NCI-H128 (cell line): ENCODE measurements around the gene SSBP3.
"Not testable (repeated sequence)": the region's sequence is repeated elsewhere in the genome, so short reads cannot be mapped to it uniquely, and the experiment has no call there.

ENCODE experiments used
- DNase-seq: peaks from one replicate; lab custom pipeline; 2025; ENCODE audit not compliant: unreplicated experiment; lab: John Stamatoyannopoulos, UW

The SSBP3 gene

DNA sequence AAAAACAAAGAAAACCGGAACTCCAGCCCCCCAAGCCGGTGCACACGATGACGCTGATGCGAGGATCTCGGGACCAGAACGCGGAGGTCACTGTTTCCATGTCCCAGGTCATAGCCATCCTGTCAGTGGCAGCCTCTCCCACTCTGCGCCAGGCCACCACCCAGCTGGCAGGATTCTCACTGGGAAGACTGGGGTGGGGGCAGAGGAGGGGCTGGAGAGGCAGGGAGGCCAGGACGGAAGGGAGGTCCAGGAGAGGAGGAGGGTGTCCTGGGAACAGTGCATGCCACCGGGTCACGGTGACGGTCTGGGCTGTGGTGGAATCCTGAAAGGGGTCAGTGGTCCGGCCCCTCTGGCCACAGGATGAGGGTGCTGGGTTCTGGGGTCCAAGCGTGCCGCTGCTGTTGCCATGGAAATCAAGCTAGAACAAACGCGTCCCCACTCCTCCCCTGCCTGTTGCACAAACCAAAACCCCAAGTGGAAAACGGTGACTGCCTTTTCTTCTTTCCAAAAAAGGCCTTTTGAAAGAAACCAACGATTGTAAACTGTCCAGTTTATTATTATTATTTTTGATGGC is 180.1 kb downstream of the SSBP3 start:
- no peak for DNase-seq

DNA sequence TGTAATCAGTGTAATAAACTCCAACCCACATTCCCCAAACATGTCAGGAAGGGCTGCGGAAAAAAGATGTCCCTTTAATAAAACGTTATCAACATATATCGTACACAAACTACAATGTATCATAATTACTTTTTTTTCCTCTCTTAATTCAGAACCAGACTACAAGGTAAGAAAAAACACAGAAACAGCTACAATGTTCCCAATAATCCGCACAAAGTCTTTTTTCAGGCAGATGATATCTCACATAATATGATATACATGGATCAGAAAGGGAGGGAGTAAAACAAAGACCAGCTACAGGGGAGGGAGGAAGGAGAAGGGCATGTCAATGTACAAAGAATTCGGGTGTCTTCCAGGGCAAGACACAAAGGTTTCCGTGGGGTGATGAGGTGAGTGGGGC is 180.8 kb downstream of the SSBP3 start:
- no peak for DNase-seq

GRCh38 chr1:54224233-54224632 is 182.0 kb downstream of the SSBP3 start:
- no peak for DNase-seq

DNA sequence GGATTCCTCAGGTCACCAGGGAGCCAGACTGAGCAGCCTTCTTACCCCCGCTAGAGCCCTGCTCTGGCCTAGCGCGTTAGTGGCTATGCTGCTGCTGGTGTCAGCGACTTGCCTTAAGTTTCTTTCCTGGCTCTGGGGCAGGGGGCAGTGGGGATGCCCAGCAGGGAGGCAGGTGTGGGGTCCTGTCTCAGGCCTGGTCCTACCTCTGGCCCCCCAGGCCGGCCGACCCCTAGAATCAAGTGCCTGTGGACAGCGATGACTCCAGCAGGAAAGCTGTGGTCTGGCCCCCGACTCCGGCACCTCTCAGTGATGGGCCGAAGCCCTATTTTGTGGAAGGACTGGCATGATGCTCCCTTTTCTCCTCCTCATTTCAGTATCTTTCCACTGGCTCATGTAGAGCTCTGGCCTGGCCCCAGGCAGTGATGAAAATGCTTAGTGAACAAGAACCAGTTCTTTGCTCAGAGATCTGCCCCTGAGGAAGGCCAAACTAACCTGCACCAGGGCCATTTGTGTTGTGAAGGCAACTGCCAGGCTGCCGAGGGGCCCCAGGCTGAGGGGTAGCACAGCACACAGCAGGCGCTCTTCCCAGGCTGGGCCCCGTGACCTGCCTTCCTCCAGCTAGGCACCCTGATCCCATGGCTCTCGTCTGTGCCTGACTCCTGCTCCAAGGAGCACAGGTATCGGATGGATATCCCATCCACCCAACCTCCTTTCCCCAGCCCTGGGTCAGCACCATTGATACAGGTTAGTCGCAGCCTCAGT is 182.6 kb downstream of the SSBP3 start:
- DNase-seq: no peak

GRCh38 chr1:54222711-54223110 is 183.5 kb downstream of the SSBP3 start:
- no peak for DNase-seq

GRCh38 chr1:54221867-54222484 is 184.2 kb downstream of the SSBP3 start:
- DNase-seq: no peak

DNA sequence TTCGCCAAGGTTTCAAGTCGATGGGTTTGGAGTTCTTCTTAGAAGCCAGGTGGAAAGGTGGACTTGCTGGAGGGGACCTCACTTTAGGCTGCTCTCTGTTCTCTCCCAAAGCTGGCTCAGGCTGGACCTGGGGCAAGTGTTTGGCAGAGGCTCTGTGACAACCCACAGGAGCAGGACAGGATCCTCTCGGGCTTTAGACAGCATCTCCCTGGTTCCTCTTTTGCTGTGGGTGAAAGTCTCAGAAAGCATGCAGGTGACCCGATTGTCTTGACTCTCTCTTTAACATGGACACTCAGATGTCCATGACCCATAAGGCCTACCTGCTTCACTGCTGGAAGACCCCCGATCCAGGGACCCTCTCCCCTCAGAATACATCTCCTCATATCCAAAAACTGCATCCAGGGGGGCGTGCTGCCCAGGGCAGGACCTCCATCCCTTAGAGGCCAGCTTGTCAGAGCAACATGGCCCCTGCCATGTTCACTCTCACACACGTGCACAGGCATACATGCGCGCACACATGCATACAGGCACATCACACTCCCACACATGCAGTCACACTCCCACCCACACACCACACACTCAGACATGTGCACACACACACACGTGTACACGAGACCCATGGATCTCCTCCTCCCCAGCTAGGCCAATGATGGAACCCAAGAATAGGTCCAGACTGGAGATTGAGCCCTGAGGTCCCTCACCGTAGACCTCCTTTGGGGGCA is 184.9 kb downstream of the SSBP3 start:
- no peak for DNase-seq

GRCh38 chr1:54220004-54220811 is 186.0 kb downstream of the SSBP3 start:
- no peak for DNase-seq

- DNase-seq: no peak
Observed at GRCh38 chr1:54219688-54220003, 186.5 kb downstream of the SSBP3 start.

DNA sequence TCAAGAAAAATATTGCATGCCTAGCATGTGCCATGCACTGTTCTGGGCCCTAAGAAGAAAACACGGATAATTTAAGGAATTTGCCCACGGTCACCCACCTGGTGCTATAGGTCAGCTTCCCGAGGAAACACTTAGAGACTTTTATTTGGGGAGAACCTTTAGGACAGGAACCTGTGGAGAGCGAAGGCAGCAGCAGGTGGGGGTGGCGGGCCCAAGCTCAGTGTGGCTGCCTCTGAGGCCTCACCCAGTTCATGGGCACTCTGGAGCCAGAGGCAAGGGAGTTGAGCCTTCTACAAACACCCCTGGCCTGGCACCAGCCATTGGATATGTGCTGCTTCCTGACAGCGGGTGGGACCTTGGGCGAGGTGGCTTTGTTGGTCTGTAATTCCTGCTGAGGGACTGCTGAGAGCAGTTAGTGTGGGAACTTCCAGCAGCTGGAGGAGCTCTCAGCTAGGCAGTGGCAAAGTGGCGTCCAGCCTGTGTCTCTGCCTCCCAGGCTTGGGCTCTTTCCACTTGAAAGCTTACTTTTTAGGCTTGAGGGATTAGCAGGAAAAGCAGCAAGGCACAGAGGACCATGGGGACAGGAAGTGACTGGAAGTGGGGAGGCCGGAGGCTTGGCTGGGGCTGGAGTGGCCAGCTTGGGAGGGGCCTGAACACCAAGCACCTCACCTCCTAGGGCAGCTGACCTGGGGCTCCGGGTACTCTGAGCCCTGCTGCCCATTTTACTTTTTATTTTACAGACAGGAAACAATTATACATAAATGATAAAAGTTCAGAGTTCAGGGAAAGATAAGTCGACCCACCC is 187.1 kb downstream of the SSBP3 start:
- DNase-seq: no peak

- DNase-seq: no peak
Observed at GRCh38 chr1:54215523-54215922, 190.7 kb downstream of the SSBP3 start.

- DNase-seq: no peak
Observed at GRCh38 chr1:54212872-54213271, 193.3 kb downstream of the SSBP3 start.

DNA sequence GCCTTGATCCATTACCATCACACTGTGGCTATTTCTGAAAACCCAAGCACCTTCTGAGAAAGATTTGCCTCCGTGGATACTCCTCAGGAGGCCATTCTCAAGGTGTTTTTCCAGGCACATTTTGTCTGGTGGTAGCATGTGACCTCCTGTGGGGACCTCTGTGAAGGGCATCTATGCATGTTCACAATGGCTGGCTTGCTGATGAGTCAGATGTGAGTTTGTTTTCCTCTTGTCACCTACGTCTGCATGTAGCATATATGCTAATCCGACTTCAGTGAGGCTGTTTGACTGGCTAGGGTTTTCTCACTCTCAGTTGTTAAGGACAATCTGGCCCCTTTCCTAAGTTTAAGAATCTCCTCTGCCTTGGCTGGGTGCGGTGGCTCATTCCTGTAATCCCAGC is 198.3 kb downstream of the SSBP3 start:
- DNase-seq: not testable (repeated sequence)

DNA sequence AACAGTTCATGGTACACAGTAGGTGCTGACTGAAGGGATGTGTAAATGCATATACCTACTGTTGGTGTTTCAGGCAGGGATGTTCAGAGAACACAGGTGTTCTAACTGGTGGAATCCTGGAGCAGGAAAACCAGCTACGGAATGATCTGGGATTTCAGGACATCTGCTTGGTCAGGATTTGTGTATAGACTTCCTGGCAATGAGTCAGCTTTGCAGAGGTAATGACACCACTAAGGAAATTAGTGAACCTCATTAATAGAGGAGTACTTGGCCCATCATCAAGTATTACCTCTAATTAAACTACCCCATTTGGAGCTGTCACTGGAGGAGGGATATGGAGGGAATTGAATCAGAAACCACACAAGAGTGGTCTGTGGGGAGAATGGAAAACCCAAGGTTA is 198.9 kb downstream of the SSBP3 start:
- DNase-seq: no peak

GRCh38 chr1:54204199-54204598 is 202.0 kb downstream of the SSBP3 start:
- no peak for DNase-seq

GRCh38 chr1:54200519-54200997 is 205.6 kb downstream of the SSBP3 start:
- DNase-seq: no peak

DNA sequence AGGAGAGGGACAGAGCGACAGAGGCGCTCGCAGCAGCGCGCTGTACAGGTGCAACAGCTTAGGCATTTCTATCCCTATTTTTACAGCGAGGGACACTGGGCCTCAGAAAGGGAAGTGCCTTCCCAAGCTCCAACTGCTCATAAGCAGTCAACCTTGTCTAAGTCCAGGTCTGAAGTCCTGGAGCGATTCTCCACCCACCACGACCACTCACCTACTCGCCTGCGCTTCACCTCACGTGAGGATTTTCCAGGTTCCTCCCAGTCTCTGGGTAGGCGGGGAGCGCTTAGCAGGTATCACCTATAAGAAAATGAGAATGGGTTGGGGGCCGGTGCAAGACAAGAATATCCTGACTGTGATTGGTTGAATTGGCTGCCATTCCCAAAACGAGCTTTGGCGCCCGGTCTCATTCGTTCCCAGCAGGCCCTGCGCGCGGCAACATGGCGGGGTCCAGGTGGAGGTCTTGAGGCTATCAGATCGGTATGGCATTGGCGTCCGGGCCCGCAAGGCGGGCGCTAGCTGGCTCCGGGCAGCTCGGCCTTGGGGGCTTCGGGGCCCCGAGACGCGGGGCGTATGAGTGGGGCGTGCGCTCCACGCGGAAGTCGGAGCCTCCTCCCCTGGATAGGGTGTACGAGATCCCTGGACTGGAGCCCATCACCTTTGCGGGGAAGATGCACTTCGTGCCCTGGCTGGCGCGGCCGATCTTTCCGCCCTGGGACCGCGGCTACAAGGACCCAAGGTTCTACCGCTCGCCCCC is 206.3 kb downstream of the SSBP3 start, which contains the start of the genes CYB5RL and MRPL37:
TSS of gene CYB5RL (minus strand) at position 266 of the 754 bp plus-strand sequence. CDS start 4,414 bp downstream, outside the sequence.
TSS of gene MRPL37 (plus strand) at position 403 of the 754 bp plus-strand sequence. CDS start at position 480, 77 bp downstream.
- DNase-seq: peak; percentile 97

DNA sequence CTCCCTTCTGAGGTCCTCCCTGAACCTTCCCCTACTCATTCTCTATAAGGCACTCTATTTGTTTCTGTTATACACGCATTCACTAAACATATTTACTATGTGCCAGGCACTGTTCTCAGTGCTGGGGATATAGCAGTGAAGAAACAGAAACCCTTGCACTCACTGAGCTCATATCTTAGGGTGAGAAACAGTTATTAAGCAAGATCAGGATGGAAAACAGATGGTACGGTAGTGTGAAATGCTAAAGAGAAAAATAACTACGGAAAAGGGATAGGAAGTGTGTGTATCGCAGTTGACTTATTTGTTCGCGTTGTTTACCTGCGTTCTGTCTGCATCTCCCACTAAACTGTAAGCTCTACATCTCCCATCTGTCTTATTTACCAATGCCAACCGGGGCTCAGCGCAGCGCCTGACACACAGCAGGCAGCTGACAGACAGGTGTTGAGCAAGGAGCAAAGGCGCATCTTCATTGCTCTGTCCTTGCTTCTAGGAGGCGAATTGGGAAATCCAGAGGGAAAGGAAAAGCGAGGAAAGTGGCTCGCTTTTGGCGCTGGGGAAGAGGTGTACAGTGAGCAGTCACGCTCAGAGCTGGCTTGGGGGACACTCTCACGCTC is 206.9 kb downstream of the SSBP3 start:
- peak; percentile 53 for DNase-seq

DNA sequence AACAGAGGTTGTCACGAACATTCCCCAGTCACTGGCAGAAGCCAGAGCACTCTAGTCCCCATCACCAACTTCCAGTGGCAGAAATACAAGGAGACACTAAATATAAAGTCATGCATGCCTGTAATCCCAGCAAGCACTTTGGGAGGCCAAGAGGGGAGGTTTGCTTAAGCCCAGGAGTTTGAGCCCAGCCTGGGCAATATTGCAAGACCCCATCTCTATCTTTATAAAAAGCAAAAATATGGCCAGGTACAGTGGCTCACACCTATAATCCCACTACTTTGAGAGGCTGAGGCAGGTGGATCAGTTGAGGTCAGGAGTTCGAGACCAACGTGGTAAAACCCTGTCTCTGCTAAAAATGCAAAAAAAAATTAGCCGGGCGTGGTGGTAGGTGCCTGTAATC is 212.7 kb downstream of the SSBP3 start:
- DNase-seq: no peak
